ENCODE measurements around the gene FCER1G.
"Not testable (repeated sequence)": the region's sequence is repeated elsewhere in the genome, so short reads cannot be mapped to it uniquely, and the experiment has no call there.

Gene FCER1G

DNA sequence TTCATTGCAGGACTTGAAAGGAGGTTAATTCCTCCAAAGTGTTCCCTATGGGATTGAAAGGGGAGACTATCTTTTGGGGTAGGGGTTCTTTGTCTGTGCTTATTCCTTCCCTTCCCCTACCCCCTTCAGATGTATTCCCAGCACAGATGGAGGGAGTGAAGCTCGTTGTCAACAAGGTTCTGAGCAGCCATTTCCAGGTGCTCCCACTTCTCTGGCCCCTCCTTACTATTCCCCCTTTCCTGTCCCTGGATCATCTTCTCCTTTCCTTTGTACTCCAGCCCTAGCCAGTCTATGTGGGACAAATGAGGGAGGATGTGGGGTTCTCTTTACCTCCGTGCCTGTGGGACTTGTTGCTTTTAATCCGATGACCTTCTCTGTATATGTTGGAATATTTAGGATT is 11.7 kb downstream of the FCER1G start:
- DNase-seq (ENCODE audit: insufficient read length, low spot score), result no peak
- FAIRE-seq, result no peak

- FAIRE-seq, result peak; percentile 88
- peak; percentile 67 for DNase-seq (ENCODE audit: insufficient read length, low spot score)
Measured at GRCh38 chr1:161227196-161227871, 12.2 kb downstream of the FCER1G start.

DNA sequence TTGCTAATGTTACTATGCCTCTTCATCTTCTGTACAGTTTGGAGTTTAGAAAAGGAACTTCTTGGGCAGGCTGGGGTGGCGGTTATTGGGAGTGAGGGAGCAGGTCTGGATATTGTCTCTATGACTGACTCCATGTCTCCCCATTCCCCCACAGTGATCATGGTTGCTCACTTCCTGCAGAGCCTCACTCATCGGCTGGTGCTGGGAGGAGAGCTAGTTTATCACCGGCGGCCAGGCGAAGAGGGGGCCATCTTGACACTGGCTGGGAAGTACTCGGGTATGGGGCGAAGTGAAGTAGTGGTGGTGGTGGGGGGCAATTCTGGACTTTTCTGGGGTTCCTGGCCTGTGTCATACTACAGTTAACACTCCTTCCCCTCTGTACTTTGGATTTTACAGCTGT is 12.9 kb downstream of the FCER1G start:
- DNase-seq (ENCODE audit: insufficient read length, low spot score) (no peak), FAIRE-seq (no peak)

DNA sequence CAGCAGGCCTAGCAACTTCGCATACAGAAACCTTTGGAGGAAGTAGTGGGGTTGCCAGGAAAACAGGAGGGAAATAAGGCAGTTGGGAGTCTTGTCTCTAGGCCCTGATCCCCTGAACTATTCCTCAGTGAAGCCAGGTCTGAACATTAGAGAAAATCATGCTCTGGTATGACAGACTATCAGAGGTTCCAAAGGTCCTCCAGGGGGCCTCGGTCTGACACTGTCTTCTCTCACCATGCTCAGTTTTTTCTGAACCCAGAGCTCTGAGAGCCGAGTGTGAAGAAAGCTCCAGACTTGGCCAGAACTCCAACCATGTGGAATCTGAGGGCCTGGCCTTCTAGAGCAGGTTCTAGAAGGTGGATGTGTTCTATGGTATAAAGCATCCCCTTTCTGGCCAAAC is 14.8 kb downstream of the FCER1G start:
- FAIRE-seq, result no peak
- no peak for DNase-seq (ENCODE audit: insufficient read length, low spot score)

GRCh38 chr1:161230762-161231161 is 15.7 kb downstream of the FCER1G start:
- DNase-seq (ENCODE audit: insufficient read length, low spot score) (no peak), FAIRE-seq (no peak)

DNA sequence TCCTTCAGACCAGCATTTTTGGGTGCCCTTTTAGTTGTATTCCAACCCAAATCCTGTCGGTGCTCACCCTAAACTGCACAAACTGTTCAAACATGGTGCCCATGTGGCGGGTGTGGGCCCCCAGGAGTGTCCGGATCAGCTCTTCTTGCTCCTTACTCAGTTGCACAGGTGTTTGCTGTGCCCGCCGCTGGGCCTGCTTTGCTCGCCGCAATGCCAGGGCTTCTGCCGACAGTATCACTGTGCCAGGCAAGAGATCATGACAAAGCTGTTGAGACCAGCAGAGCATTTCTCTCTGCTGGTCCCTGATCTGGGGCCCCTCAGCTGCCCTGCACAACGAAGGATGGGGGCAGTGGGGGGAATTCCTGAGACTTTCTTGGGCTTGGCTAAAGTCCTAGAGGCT is 18.0 kb downstream of the FCER1G start:
- no peak for FAIRE-seq
- DNase-seq (ENCODE audit: insufficient read length, low spot score), result no peak

DNA sequence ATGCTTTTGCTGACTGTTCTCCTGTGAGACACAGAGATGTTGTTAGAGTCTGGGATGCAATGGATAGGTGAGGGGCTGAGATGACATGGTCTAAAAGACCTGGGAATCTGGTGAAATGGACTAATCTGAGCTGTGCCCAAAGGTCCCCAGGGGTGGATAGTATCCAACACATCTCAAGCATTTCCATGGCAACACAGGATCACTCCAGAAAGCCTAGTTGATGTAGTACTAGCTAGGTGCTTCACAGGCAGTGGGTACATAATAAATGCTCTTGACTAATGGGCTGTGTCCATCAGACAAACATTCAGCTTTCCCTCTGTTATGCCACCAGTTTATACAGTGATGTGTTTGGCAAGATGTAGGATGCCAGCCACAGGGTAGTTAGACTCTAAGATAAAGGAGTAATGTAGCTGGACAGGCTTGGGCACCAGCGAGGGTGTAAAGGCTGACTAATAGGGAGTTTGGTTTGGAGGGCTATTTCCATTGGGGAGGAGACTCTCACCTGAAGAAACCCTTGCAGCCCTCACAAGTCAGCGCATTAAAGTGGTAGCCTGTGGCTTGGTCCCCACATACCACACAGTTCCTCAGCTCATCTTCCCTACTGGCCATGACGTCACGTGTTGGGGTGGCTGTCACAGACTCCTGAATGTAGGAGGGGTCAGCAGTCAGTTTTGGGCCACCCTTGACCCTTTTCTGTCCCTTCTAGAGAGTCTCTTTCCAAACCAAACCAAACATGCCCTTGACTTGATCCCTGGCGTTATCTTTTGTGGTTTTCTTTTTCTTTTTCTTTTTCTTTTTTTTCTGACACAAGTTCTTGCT is 21.1 kb downstream of the FCER1G start:
- FAIRE-seq (no peak), DNase-seq (ENCODE audit: insufficient read length, low spot score) (no peak)

GRCh38 chr1:161238039-161238473 is 23.0 kb downstream of the FCER1G start, which contains the start of gene NR1I3:
Gene NR1I3, minus strand, starts transcription at chr1:161238203. Its CDS starts 1,638 bp downstream, at chr1:161236565.
- DNase-seq (ENCODE audit: insufficient read length, low spot score), result no peak

DNA sequence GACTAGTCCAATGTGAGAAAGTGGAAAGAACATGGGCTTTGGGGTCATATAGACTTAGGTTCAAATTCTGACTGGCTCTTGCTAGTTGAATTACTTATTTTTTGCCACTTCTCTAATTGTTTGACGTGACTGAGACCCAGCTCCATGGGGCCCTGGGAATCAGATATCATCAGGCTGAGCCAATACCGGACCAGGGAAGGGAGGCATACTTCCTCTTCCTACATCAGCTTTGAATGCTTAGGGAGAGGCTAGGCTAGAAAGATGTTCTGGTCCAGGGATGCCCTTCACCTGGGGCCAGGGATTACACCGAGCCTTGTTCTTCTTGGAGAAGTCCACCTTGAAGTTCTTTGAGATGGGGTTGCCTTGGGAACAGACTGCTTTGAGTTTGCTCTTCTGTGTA is 26.6 kb downstream of the FCER1G start:
- DNase-seq (ENCODE audit: insufficient read length, low spot score), result no peak

More at GRCh38 chr1:161238039-161238473, 23.0 kb downstream of the FCER1G start, which contains the start of gene NR1I3:
- no peak for FAIRE-seq

GRCh38 chr1:161242313-161242712 is 27.2 kb downstream of the FCER1G start:
- no peak for FAIRE-seq

More for the DNA sequence above, 26.6 kb downstream of the FCER1G start:
- no peak for FAIRE-seq

DNA sequence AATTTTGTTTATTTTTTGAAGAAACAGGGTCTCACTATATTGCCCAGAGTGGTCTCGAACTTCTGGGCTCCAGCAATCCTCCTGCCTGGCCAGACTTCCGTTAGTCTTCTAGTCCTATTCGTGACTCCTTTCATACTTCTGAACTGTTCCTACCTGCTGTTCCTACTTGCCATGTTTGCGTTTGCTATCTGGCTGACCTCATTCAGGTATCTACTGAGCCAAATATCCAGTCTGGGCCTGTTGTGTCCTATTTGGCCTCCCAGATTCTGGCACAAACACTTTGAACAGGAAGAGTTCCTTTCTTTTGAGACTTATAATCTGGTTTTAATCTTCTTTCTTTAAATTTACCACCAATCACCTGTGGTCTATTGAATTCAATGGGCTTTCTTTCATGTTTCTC is 29.8 kb downstream of the FCER1G start:
- FAIRE-seq, result no peak
- DNase-seq (ENCODE audit: insufficient read length, low spot score), result no peak

More at GRCh38 chr1:161242313-161242712, 27.2 kb downstream of the FCER1G start:
- DNase-seq (ENCODE audit: insufficient read length, low spot score), result no peak

GRCh38 chr1:161250100-161250499 is 35.0 kb downstream of the FCER1G start:
- not testable (repeated sequence) for FAIRE-seq; DNase-seq (ENCODE audit: insufficient read length, low spot score)

DNA sequence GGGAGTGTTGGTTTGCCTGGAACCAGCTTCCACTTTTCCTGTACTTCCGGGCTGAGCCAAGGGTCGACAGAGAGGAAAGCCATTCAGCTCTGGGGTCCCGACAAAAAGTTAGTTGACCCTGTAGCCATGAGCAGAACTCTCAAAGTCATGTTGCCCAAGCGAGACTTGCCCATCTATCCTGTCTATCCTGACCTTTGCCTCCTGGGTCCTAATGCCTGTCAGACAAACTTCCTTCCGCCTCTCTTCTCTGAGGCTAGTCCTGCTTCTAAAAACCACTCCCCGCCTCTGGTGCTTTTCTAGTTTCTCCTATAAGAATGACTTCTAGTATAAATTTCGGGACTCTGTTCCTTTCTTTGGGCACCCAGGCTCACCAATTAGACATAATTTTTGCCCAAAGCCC is 35.7 kb downstream of the FCER1G start:
- FAIRE-seq (no peak), DNase-seq (ENCODE audit: insufficient read length, low spot score) (no peak)

DNA sequence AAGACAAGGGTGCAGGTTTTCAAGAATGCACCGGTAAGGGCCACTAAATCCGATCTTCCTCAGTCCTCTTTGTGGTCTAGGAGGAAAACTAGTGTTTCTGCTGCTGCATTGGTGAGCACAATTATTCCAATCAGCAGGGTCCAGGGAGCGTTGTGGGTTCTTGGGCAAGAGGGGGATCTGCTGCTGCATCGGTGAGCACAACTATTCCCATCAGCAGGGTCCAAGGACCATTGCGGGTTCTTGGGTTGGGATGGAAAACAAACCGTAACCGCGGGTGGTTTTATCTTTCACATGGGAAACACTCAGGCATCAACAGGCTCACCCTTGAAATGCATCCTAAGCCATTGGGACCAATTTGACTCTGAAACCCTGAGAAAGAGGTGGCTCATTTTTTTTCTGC is 36.5 kb downstream of the FCER1G start:
- DNase-seq (ENCODE audit: insufficient read length, low spot score) (no peak), FAIRE-seq (no peak)

- DNase-seq (ENCODE audit: insufficient read length, low spot score), result not testable (repeated sequence)
Measured at GRCh38 chr1:161255302-161255701, 40.2 kb downstream of the FCER1G start.

GRCh38 chr1:161255955-161256520 is 40.9 kb downstream of the FCER1G start:
- not testable (repeated sequence) for DNase-seq (ENCODE audit: insufficient read length, low spot score); FAIRE-seq

More at GRCh38 chr1:161255302-161255701, 40.2 kb downstream of the FCER1G start:
- FAIRE-seq, result not testable (repeated sequence)

GRCh38 chr1:161257109-161257508 is 42.0 kb downstream of the FCER1G start:
- FAIRE-seq; DNase-seq (ENCODE audit: insufficient read length, low spot score): not testable (repeated sequence)

- FAIRE-seq, result peak; percentile 52
- peak; percentile 45 for DNase-seq (ENCODE audit: insufficient read length, low spot score)
Measured at GRCh38 chr1:161258439-161259344, 43.6 kb downstream of the FCER1G start, which contains the start of gene PCP4L1. Gene PCP4L1, plus strand, starts transcription at chr1:161258745. Its CDS starts 230 bp downstream, at chr1:161258975.

GRCh38 chr1:161259345-161259702 is 44.2 kb downstream of the FCER1G start:
- no peak for DNase-seq (ENCODE audit: insufficient read length, low spot score)
- FAIRE-seq, result no peak

DNA sequence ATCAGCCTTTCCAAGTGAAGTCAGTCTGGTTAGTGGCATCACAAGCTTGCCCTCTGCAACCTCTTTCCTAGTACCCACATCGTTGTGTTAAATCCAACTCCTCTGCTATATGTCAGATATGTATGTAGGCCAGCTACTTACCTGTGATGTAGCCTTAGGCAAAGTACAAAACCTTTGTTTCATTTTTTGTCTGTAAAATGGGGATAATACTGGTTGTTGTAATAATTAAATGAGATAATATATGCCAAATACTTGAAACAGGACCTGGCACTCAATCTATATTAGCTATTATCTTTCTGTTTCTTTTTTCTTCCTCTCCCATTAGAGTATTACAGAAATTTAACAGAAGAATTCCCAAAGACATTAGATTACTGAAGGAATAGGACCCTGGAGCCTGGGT is 44.7 kb downstream of the FCER1G start:
- FAIRE-seq (no peak), DNase-seq (ENCODE audit: insufficient read length, low spot score) (no peak)

Data from GM19239 (cell line).